Psoas muscle (tissue), 8 donors: ENCODE measurements around the gene KCNJ10. TPM values are rescaled to one million over a fixed set of nuclear protein-coding genes. Genes with fewer than 3 reads are reported as not detected.

ENCODE experiments used
- ATAC-seq, 4 donors: fragments of 200-7000 bp; cut with Tn5 transposase; one replicate each; pipeline ENCODE4 v1.9.1; 2020; ENCODE audit warnings: moderate library complexity in 3 of 4, mild to moderate bottlenecking in 2 of 4
- DNase-seq, 2 donors: peaks; one replicate each; pipeline ENCODE4 v3.0.0-alpha.2; 2020
- H3K27ac ChIP-seq: fragments of 200-600 bp; one replicate; pipeline ENCODE4 v1.8.0; 2022
- H3K27me3 ChIP-seq, 3 donors: fragments of 200-600 bp in 1 of 3; one replicate each; pipeline versions ENCODE4 v1.6.1 to v1.8.0; 2013 to 2022; ENCODE audit warnings: low read length in 2 of 3, mild to moderate bottlenecking in 2 of 3, moderate library complexity in 1 of 3; ENCODE audit not compliant: insufficient read depth in 3 of 3
- H3K36me3 ChIP-seq, 2 donors: fragments of 200-600 bp in 1 of 2; one replicate each; pipeline versions ENCODE4 v1.6.1 to v1.8.0; 2013 to 2022; ENCODE audit warnings: low read depth in 1 of 2, mild to moderate bottlenecking in 1 of 2, moderate library complexity in 1 of 2; ENCODE audit not compliant: insufficient read depth in 1 of 2
- H3K4me1 ChIP-seq: fragments of 200-600 bp; one replicate; pipeline ENCODE4 v1.8.0; 2022
- H3K4me3 ChIP-seq: fragments of 200-600 bp; one replicate; pipeline ENCODE4 v1.8.0; 2022; ENCODE audit warnings: mild to moderate bottlenecking
- H3K9me3 ChIP-seq: fragments of 200-600 bp; one replicate; pipeline ENCODE4 v1.8.0; 2022
- CTCF ChIP-seq: fragments of 200-600 bp; IDR thresholded peaks from one replicate; pipeline ENCODE4 v1.8.0; 2022; ENCODE audit warnings: antibody characterized with exemption
- WGBS, 3 donors: extraction: QIAGEN DNeasy Blood & Tissue Kit; methylation state at CpG; one replicate each; pipeline versions ENCODE4 v1.1.6 to v1.1.7; 2013; 5-methylcytosine and 5-hydroxymethylcytosine counted together
- intact Hi-C, 2 donors: fragments of 100-400 bp; cut with DNase I; formaldehyde crosslinking; loops; one replicate each; pipeline versions ENCODE4 v1.11.0 to v1.14.2; 2022
- polyA plus RNA-seq, 3 donors: library from polyadenylated mRNA; stranded (reverse); fragments of 200-250 nt; gene quantifications; one replicate each; pipeline ENCODE4 v1.2.3, GENCODE V29; 2013
- total RNA-seq, 4 donors: library from RNA; stranded (reverse); fragmentation: NEBNext Ultra II Directional in 2 of 4; extraction: Animal tissue kit (Norgen Biotek cat#: 25700) in 2 of 4; gene quantifications; one replicate each; pipeline versions ENCODE4 v1.2.1 to v1.2.4, GENCODE V29; 2021 to 2023
- donor health status: healthy with polysubstance abuse.
- donor health status: DM: no; HTN: no; CAD: no; lungs with moderate emphysema.
- donor health status: Bipolar disorder and iron deficiency.
- donor health status: healthy.
- donor health status: DM: yes; HTN: yes; CAD: no.
- donor health status: DM: no; HTN: no; CAD: no.
- donor health status: DM: no; HTN: no; CAD: no.
- donor health status: DM: yes; HTN: yes; CAD: no.

KCNJ10 gene
- total and polyA plus RNA-seq, 7 donors, result 0.01 to 0.09 (median 0.05) TPM; not detected in 3

DNA sequence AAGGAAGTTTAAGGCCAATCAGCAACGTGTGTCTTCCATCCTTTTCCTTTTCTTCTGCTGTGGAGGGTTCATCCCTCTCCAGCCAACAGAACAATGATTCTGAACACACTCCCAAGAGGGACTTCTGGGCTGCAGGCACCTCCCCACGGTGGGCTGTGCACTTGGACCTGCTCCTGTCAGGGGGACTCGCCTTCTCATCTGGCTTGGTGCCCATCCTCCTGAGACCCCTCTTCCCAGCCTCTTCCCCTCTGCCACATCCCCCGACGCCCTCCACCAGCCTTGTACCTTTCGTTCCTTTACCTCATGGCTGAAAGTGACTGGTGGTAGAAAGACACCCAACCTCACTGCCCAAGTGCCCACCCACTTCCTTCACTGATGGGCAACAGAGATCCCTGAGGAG is 89.9 kb downstream of the KCNJ10 start:
- Histone ChIP-seq H3K4me1 (no peaks in the 10 kb centered on the region), H3K9me3 (no peaks in the 10 kb centered on the region), H3K27me3 (peaks cover 0 to 42% (median 2%) of the 10 kb centered on the region in 3 donors), H3K4me3 (no peak overlapping the region), H3K27ac (no peak overlapping the region), H3K36me3 (no peaks in the 10 kb centered on the region)
- no peak for TF ChIP-seq CTCF
- WGBS, 3 donors, result 65 to 76% (median 67%) methylated on average over 6 of the region's 6 CpGs
- no peak for DNase-seq
- ATAC-seq, result no peak
- intact Hi-C loops, result no loop called here

- 59 to 64% (median 60%) methylated on average over 3 of the region's 3 CpGs for WGBS, 3 donors
- Histone ChIP-seq H3K4me1 (no peaks in the 10 kb centered on the region), H3K36me3 (no peaks in the 10 kb centered on the region), H3K27me3 (peaks cover 0 to 45% (median 2%) of the 10 kb centered on the region in 3 donors), H3K4me3 (no peak overlapping the region), H3K9me3 (no peaks in the 10 kb centered on the region), H3K27ac (no peak overlapping the region)
- TF ChIP-seq CTCF, result no peak
- DNase-seq (no peak), ATAC-seq (no peak)
- intact Hi-C loops, result no loop called here
Observed at GRCh38 chr1:159979257-159979656, 90.7 kb downstream of the KCNJ10 start.

DNA sequence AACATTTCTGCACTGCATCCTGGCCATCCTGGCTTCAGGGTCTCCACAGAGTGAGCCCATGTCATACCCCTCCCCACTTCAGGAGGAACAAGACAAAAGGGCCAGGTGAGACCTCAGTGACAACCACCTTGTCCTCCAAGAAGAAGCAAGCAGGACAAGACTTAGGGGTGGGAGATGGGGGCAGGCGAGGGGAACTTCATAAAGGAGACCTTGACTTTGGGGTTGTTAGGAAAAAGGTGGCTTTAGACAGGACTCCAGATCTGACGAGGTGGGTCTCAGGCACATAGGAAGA is 91.9 kb downstream of the KCNJ10 start:
- intact Hi-C loops, result no loop called here
- DNase-seq, result no peak
- no peak overlapping the region for H3K4me3 ChIP-seq
- 74 to 81% (median 76%) methylated on average over 2 of the region's 2 CpGs for WGBS, 3 donors
- ATAC-seq, result no peak
- no peak for TF ChIP-seq CTCF
- no peaks in the 10 kb centered on the region for H3K36me3 ChIP-seq
- H3K27ac ChIP-seq, result no peak overlapping the region
- no peaks in the 10 kb centered on the region for H3K9me3 ChIP-seq
- no peaks in the 10 kb centered on the region for H3K4me1 ChIP-seq
- peaks cover 0 to 41% (median 2%) of the 10 kb centered on the region in 3 donors for H3K27me3 ChIP-seq

DNA sequence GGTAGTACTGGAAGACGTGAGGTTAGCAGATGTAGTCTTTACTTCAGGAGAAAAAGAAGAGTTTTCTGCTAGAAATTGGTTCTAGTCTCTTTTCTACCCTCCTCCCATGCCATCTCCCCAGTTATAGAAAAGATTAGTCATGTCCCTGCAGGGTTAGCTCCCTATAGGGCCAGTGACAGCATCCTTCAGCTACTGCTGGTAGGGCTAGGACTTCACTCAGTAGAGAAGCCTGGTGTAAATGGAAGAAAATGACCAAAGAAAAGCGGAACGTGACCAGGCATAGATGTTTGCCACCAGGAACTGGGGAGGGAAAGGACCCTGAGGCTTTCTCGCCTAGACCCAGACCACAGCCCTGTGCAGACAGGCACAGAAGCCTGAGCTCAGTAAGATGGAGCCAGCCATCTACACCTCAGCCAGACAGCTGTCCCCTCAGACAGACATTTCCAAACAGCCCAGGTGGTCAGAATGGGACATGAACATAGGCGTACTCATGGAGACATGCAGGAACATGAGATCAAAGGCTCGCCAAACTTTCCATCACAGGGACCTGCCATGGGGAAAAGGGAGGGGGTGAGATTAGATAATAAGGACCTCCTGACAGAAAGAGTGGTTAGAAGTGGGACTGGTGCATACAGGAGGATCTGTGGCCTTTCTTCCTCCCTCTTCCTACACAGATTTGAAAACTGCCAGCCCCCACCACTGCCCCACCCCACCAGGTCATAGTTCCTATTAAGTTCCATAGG is 92.4 kb downstream of the KCNJ10 start:
- intact Hi-C loops, result no loop called here

More for the DNA sequence above, 92.4 kb downstream of the KCNJ10 start:
- no peak overlapping the region for H3K27ac ChIP-seq
- DNase-seq (no peak), ATAC-seq (no peak)
- no peaks in the 10 kb centered on the region for H3K4me1 ChIP-seq
- no peak overlapping the region for H3K4me3 ChIP-seq
- peaks cover 0 to 39% (median 2%) of the 10 kb centered on the region in 3 donors for H3K27me3 ChIP-seq
- TF ChIP-seq CTCF, result no peak
- H3K36me3 ChIP-seq, result no peaks in the 10 kb centered on the region
- WGBS, 3 donors, result 76 to 89% (median 77%) methylated on average over 6 of the region's 6 CpGs
- no peaks in the 10 kb centered on the region for H3K9me3 ChIP-seq
